HepG2 (cell line): ENCODE data around the gene TMEM151A. TPM values are rescaled to one million over a fixed set of nuclear protein-coding genes. Genes with fewer than 3 reads are reported as not detected.

Experiments
- ARID4A ChIP-seq: sonication (generic); formaldehyde crosslinking; IDR thresholded peaks from 2 replicates; pipeline ENCODE4 v1.5.0; 2020; ENCODE audit warnings: mild to moderate bottlenecking, missing genetic modification reagents, borderline replicate concordance
- HDAC1 ChIP-seq: sonication (generic); formaldehyde crosslinking; IDR thresholded peaks from 2 replicates; pipeline ENCODE4 v1.5.1; 2020; ENCODE audit warnings: mild to moderate bottlenecking, missing genetic modification reagents
- HNF1B ChIP-seq: sonication (generic); formaldehyde crosslinking; IDR thresholded peaks from 2 replicates; pipeline ENCODE4 v1.5.1; 2020; ENCODE audit warnings: mild to moderate bottlenecking, moderate library complexity, missing genetic modification reagents
- JUN ChIP-seq: sonication (generic); formaldehyde crosslinking; IDR thresholded peaks from 2 replicates; pipeline ENCODE4 v1.4.0; 2020; ENCODE audit warnings: mild to moderate bottlenecking, missing genetic modification reagents
- MBNL3 ChIP-seq: fragments of 250-450 bp; sonication (Bioruptor Pico); conservative IDR thresholded peaks from 2 replicates; pipeline ENCODE4 v1.8.0; 2022; ENCODE audit warnings: mild to moderate bottlenecking, inconsistent platforms
- RBM22 ChIP-seq: fragments of 200-400 bp; formaldehyde crosslinking; optimal IDR thresholded peaks from 2 replicates; pipeline ENCODE3; 2017; ENCODE audit warnings: mild to moderate bottlenecking, low read length, moderate library complexity
- polyA plus RNA-seq, 8 experiments: library from polyadenylated mRNA; depleted of rRNA in 3 of 8; stranded (reverse) in 7 of 8; unstranded in 1 of 8; fragments of >200 nt; fragmentation: Illumina TruSeq in 4 of 8; extraction: Trizol in 4 of 8; gene quantifications; 2 replicates each; pipeline versions ENCODE4 v1.2.1 to v1.2.3, GENCODE V29; 2011 to 2016; ENCODE audit warnings: low read depth in 4 of 8, missing spikeins in 1 of 8, mixed read lengths in 1 of 8; ENCODE audit not compliant: insufficient read depth in 1 of 8
- total RNA-seq, 5 experiments: library from RNA; depleted of rRNA; stranded (reverse); fragments of >200 nt; fragmentation: Illumina TruSeq; extraction: Trizol; gene quantifications; 2 replicates each; pipeline ENCODE4 v1.2.3, GENCODE V29; 2016; ENCODE audit warnings: low read depth in 1 of 5
- TF ChIP-seq, protein P1 (sequence below): sonication (generic); formaldehyde crosslinking; IDR thresholded peaks from 2 replicates; pipeline ENCODE4 v1.5.0; 2020; ENCODE audit warnings: mild to moderate bottlenecking, missing genetic modification reagents, borderline replicate concordance
- TF ChIP-seq, protein P2 (sequence below), 2 experiments: sonication (generic) in 1 of 2; formaldehyde crosslinking in 1 of 2; IDR thresholded peaks; 2 replicates each; pipeline versions ENCODE4 v1.4.0 to v1.6.1; 2016 to 2020; ENCODE audit warnings: borderline replicate concordance in 1 of 2, low read depth in 1 of 2, mild to moderate bottlenecking in 1 of 2, missing genetic modification reagents in 1 of 2
- TF ChIP-seq, protein P3 (sequence below): sonication (generic); formaldehyde crosslinking; IDR thresholded peaks from 2 replicates; pipeline ENCODE4 v1.5.1; 2020; ENCODE audit warnings: missing genetic modification reagents, mild to moderate bottlenecking, borderline replicate concordance
- TF ChIP-seq, protein P4 (sequence below): sonication (generic); formaldehyde crosslinking; IDR thresholded peaks from 2 replicates; pipeline ENCODE4 v1.4.0; 2020; ENCODE audit warnings: missing genetic modification reagents

The TMEM151A gene
- total and polyA plus RNA-seq, 2 of the 13 experiments (the other 11 are each of a cell fraction or from before 2014, with no cell fraction given), result 0.18 to 0.33 TPM

- TF ChIP-seq, protein P1, sequence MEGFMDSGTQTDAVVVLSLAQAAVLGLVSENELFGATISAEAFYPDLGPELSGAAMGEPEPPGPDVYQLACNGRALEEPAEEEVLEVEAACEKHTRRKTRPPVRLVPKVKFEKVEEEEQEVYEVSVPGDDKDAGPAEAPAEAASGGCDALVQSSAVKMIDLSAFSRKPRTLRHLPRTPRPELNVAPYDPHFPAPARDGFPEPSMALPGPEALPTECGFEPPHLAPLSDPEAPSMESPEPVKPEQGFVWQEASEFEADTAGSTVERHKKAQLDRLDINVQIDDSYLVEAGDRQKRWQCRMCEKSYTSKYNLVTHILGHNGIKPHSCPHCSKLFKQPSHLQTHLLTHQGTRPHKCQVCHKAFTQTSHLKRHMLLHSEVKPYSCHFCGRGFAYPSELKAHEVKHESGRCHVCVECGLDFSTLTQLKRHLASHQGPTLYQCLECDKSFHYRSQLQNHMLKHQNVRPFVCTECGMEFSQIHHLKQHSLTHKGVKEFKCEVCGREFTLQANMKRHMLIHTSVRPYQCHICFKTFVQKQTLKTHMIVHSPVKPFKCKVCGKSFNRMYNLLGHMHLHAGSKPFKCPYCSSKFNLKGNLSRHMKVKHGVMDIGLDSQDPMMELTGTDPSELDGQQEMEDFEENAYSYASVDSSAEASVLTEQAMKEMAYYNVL (CRISPR knock-in tag), result no peak
- no peak for TF ChIP-seq HDAC1 (CRISPR knock-in tag)
- TF ChIP-seq, protein P2, sequence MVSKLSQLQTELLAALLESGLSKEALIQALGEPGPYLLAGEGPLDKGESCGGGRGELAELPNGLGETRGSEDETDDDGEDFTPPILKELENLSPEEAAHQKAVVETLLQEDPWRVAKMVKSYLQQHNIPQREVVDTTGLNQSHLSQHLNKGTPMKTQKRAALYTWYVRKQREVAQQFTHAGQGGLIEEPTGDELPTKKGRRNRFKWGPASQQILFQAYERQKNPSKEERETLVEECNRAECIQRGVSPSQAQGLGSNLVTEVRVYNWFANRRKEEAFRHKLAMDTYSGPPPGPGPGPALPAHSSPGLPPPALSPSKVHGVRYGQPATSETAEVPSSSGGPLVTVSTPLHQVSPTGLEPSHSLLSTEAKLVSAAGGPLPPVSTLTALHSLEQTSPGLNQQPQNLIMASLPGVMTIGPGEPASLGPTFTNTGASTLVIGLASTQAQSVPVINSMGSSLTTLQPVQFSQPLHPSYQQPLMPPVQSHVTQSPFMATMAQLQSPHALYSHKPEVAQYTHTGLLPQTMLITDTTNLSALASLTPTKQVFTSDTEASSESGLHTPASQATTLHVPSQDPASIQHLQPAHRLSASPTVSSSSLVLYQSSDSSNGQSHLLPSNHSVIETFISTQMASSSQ (IDR thresholded peaks at IDR 0.05; ENCODE audit: low read depth), result no peak
- TF ChIP-seq, protein P2 (CRISPR knock-in tag; IDR thresholded peaks at IDR 0.05; ENCODE audit: borderline replicate concordance), result no peak
- TF ChIP-seq, protein P3, sequence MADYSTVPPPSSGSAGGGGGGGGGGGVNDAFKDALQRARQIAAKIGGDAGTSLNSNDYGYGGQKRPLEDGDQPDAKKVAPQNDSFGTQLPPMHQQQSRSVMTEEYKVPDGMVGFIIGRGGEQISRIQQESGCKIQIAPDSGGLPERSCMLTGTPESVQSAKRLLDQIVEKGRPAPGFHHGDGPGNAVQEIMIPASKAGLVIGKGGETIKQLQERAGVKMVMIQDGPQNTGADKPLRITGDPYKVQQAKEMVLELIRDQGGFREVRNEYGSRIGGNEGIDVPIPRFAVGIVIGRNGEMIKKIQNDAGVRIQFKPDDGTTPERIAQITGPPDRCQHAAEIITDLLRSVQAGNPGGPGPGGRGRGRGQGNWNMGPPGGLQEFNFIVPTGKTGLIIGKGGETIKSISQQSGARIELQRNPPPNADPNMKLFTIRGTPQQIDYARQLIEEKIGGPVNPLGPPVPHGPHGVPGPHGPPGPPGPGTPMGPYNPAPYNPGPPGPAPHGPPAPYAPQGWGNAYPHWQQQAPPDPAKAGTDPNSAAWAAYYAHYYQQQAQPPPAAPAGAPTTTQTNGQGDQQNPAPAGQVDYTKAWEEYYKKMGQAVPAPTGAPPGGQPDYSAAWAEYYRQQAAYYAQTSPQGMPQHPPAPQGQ (CRISPR knock-in tag), result no peak
- TF ChIP-seq HNF1B, result no peak; the same call in 1 of the 2 replicates
- TF ChIP-seq, protein P4, sequence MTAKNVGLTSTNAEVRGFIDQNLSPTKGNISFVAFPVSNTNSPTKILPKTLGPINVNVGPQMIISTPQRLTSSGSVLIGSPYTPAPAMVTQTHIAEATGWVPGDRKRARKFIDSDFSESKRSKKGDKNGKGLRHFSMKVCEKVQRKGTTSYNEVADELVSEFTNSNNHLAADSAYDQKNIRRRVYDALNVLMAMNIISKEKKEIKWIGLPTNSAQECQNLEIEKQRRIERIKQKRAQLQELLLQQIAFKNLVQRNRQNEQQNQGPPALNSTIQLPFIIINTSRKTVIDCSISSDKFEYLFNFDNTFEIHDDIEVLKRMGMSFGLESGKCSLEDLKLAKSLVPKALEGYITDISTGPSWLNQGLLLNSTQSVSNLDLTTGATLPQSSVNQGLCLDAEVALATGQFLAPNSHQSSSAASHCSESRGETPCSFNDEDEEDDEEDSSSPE (CRISPR knock-in tag), result no peak
- no peak for TF ChIP-seq MBNL3 (CRISPR knock-in tag)
- no peak for TF ChIP-seq JUN (CRISPR knock-in tag)
- peak; percentile 37; the same call in 1 of the 2 replicates for TF ChIP-seq ARID4A (CRISPR knock-in tag)
- TF ChIP-seq RBM22, result no peak
Measured at GRCh38 chr11:66268952-66269905, 22.5 kb upstream of the TMEM151A start (continued).
